ENCODE data around the gene OOSP4B.
"Not testable (repeated sequence)": the region's sequence is repeated elsewhere in the genome, so short reads cannot be mapped to it uniquely, and the experiment has no call there.

Gene OOSP4B

GRCh38 chr11:60016881-60017280 lies at the start of gene OOSP4B:
Gene OOSP4B, plus strand, starts transcription at chr11:60017181.
- H3K36me3 Mint-ChIP-seq (ENCODE audit: low read depth) = no peaks in the 10 kb centered on the region
- no peak for TF ChIP-seq CTCF (IDR thresholded peaks at IDR 0.05; ENCODE audit: unreplicated experiment in 3 of 3)

GRCh38 chr11:59967677-59968394 lies 49.1 kb upstream of the OOSP4B start:
- no peaks in the 10 kb centered on the region for H3K4me1 Mint-ChIP-seq
- H3K27ac Mint-ChIP-seq = no peak overlapping the region
- H3K27me3 Mint-ChIP-seq (ENCODE audit: low read depth) = no peaks in the 10 kb centered on the region
- H3K36me3 Mint-ChIP-seq (ENCODE audit: low read depth) = no peaks in the 10 kb centered on the region
- TF ChIP-seq CTCF (IDR thresholded peaks at IDR 0.05; ENCODE audit: unreplicated experiment in 3 of 3) = no peak
- no peak overlapping the region for H3K4me3 Mint-ChIP-seq
- H3K9me3 Mint-ChIP-seq = no peaks in the 10 kb centered on the region

More at GRCh38 chr11:60016881-60017280, at the start of gene OOSP4B:
- H3K27ac Mint-ChIP-seq = no peak within 1 kb of the TSS
- no peaks in the 10 kb centered on the region for H3K9me3 Mint-ChIP-seq
- H3K4me1 Mint-ChIP-seq = no peaks in the 10 kb centered on the region
- H3K27me3 Mint-ChIP-seq (ENCODE audit: low read depth) = peaks cover 3% of the 10 kb centered on the region
- no peak within 1 kb of the TSS for H3K4me3 Mint-ChIP-seq

- Mint-ChIP-seq H3K9me3 (no peaks in the 10 kb centered on the region), H3K4me3 (no peak overlapping the region), H3K4me1 (no peaks in the 10 kb centered on the region), H3K27ac (no peak overlapping the region), H3K36me3 (ENCODE audit: low read depth) (no peaks in the 10 kb centered on the region), H3K27me3 (ENCODE audit: low read depth) (no peaks in the 10 kb centered on the region)
- no peak for TF ChIP-seq CTCF (IDR thresholded peaks at IDR 0.05; ENCODE audit: unreplicated experiment in 3 of 3)
These were observed 48.6 kb upstream of the OOSP4B start for GRCh38 chr11:59968395-59968783.

- Mint-ChIP-seq H3K4me3 (no peak overlapping the region), H3K9me3 (no peaks in the 10 kb centered on the region), H3K27me3 (ENCODE audit: low read depth) (peaks cover under 1% of the 10 kb centered on the region), H3K4me1 (no peaks in the 10 kb centered on the region), H3K36me3 (ENCODE audit: low read depth) (no peaks in the 10 kb centered on the region), H3K27ac (no peak overlapping the region)
- TF ChIP-seq CTCF (IDR thresholded peaks at IDR 0.05; ENCODE audit: unreplicated experiment in 3 of 3) = no peak
These were observed 43.9 kb upstream of the OOSP4B start for GRCh38 chr11:59973097-59973496.

- Mint-ChIP-seq H3K27ac (no peak overlapping the region), H3K27me3 (ENCODE audit: low read depth) (peaks cover 7% of the 10 kb centered on the region), H3K4me1 (no peaks in the 10 kb centered on the region), H3K36me3 (ENCODE audit: low read depth) (no peaks in the 10 kb centered on the region), H3K4me3 (no peak overlapping the region), H3K9me3 (no peaks in the 10 kb centered on the region)
- TF ChIP-seq CTCF (IDR thresholded peaks at IDR 0.05; ENCODE audit: unreplicated experiment in 3 of 3) = no peak
These were observed 35.7 kb upstream of the OOSP4B start for GRCh38 chr11:59981106-59981770.

GRCh38 chr11:59982037-59982436 lies 34.9 kb upstream of the OOSP4B start:
- H3K4me3 Mint-ChIP-seq; H3K27ac Mint-ChIP-seq; H3K9me3 Mint-ChIP-seq; H3K27me3 Mint-ChIP-seq (ENCODE audit: low read depth); H3K36me3 Mint-ChIP-seq (ENCODE audit: low read depth); H3K4me1 Mint-ChIP-seq: not testable (repeated sequence)
